Loucy (cell line): ENCODE measurements around the gene GLIPR2.

Experiments used
- EZH2phosphoT487 ChIP-seq: fragments of 200-600 bp; IDR thresholded peaks from 2 replicates; pipeline ENCODE4 v1.6.1; 2018; ENCODE audit warnings: antibody characterized with exemption, mild to moderate bottlenecking, moderate library complexity, borderline replicate concordance
- TF ChIP-seq, protein P1 (sequence below): fragments of 200-600 bp; sonication (generic); conservative IDR thresholded peaks from 2 replicates; pipeline ENCODE4 v1.5.1; 2014; ENCODE audit warnings: mild to moderate bottlenecking, antibody characterized with exemption, low read length

GRCh38 chr9:36148311-36149051 lies 11.9 kb downstream of the GLIPR2 start:
- TF ChIP-seq, protein P1, sequence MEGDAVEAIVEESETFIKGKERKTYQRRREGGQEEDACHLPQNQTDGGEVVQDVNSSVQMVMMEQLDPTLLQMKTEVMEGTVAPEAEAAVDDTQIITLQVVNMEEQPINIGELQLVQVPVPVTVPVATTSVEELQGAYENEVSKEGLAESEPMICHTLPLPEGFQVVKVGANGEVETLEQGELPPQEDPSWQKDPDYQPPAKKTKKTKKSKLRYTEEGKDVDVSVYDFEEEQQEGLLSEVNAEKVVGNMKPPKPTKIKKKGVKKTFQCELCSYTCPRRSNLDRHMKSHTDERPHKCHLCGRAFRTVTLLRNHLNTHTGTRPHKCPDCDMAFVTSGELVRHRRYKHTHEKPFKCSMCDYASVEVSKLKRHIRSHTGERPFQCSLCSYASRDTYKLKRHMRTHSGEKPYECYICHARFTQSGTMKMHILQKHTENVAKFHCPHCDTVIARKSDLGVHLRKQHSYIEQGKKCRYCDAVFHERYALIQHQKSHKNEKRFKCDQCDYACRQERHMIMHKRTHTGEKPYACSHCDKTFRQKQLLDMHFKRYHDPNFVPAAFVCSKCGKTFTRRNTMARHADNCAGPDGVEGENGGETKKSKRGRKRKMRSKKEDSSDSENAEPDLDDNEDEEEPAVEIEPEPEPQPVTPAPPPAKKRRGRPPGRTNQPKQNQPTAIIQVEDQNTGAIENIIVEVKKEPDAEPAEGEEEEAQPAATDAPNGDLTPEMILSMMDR: no peak
- no peak for TF ChIP-seq EZH2phosphoT487
